NK-92 (cell line): ENCODE measurements around the gene S100A4.
"Not testable (repeated sequence)": the region's sequence is repeated elsewhere in the genome, so short reads cannot be mapped to it uniquely, and the experiment has no call there.

Experiments
- DNase-seq: peaks from one replicate; lab custom pipeline; 2025; ENCODE audit not compliant: unreplicated experiment; lab: John Stamatoyannopoulos, UW

The S100A4 gene

DNA sequence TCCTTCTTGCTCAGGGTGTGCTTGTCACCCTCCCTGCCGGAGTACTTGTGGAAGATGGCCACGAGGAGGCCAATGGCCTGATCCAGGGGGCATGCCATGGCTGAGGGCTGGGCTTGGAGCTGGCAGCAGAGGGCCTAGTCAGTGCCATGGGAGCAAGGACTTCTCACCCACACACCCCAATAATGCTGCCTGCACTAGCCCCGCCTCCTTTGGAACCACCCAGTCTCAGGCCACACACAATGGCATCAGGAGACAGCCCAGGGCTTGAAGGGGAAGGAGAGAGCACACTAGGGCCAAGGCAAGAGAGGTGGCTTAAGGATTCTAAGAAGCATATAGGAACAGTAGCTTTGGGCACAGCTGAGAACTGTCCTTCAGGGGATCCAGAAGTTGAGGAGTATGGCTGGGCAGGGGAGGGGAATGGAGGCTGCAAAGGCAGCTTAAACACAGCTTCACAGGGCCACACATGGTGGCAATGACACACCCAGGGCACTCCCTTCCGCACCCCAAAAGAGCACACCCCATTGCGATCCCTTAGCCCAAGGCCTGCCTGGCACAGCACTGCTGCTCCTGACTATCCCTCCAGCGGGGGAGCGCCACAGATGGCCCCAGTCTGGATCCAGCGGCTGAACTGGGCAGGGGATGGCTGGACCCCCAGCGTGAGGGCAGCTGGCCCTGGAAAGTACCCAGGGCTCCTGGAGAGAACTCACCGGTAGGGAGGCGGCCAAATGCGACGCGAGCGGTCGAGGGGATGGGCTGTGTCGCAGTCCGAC is 10.2 kb downstream of the S100A4 start, which contains the start of gene S100A6:
Gene S100A6, minus strand, starts transcription at position 750 of the 770 bp plus-strand sequence. Its CDS starts 652 bp downstream, at position 98.
- no peak for DNase-seq

DNA sequence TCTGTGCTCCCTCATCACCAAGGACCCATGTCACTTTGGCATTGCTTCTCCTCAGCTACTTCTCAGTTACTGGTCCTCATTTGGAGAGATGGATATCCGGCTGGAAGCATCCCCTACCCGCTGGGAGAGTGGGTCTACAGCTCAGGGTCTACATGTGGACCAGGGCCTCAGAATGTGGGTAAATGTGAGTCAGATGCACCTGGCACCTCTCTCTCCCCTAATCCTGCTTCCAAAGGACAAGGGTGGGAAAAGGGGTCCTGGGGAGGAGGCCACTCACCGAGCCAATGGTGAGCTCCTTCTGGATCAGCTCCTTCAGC is 10.7 kb downstream of the S100A4 start:
- no peak for DNase-seq

DNA sequence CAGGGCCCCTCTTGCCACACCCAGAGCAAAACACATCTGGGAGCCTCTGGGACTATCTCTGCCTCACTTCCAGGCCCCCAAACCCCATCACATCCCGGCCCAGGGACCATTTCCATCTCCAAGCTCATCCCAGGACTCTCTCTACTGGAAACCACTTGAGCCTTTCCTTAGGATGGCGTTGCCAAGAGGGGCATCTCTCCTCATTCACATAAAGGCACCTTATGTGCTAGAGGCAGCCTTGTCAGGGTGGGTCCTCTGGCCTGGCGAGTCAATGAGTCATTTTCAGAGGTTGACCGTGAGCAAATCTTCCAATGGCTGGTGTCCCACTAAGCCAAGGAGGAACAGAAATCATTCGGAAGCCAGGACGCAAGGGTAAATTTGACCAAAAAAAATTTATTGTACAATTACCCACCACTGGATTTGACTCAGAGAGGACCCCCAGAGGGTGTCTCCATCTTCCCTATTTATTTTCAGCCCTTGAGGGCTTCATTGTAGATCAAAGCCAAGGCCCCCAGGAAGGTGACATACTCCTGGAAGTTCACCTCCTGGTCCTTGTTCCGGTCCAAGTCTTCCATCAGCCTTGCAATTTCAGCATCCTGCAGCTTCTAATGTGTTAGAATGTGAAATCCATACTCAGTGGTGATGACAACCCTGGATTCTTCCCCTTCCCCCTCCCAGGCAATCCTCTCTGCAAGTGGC is 11.2 kb downstream of the S100A4 start:
- DNase-seq, result no peak

DNA sequence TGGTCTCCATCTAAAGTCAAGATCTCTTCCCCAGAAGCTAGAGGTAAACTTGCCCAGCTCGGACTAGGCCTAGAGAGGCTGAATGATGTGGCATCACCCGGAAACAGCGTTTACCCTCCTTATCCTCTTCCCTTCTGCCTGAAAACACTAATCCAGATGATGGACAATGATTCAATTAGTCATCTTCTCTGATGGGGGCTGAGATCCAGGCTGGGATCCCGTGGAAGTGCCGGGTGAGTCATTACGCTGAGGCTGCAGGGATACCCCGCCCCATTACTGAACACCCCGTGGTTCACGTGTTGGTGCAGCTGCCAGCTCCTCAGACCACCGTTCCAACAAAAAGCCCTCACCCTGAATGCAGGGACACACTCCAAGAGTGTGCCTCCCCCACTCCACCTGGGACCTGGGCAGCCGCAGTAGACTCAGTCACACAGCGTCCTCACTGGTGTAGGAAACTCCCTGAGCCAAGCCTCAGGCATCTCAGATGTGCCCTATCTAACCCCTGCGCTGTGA is 11.9 kb downstream of the S100A4 start:
- DNase-seq, result no peak

DNA sequence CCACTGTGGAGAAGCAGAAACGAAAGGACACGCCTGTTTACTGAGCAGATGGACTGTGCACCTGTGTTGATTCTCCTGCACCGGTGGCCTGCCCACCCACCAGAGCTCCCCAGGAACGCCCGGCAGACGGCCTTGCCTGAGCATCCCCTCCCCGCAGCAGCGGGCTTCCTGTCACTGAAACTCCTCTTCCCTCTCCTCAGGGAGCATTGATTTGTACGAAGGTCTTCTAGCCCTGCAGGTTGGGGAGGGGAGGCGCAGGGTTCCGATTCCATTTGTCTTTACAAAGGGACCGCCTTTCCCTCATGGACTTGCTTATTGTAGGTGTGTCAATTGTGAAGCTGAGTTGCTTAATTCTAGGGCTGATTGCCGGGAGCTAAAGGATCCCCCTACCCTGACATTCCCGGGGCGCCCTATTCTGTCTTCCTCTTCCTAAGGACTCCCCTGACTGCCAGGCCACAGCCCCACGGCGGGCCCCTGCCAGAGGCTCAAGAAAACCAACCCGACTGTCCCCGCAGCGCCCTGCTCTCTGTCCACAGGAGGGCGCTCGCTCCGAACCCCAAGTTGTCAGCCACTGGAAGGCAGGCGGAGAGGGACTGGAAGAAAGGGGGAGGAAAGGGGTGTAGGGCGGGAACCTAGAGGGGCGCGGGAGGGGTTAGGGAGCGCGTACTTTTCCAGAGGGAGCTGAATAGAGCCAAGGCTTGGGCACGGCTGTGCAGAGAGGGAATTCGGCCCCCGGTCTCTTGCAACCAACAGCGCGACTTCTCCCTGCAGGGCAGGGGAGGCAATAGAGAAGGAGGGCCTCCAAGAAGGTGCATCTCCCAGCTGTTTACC is 12.6 kb downstream of the S100A4 start:
- DNase-seq, result no peak

DNA sequence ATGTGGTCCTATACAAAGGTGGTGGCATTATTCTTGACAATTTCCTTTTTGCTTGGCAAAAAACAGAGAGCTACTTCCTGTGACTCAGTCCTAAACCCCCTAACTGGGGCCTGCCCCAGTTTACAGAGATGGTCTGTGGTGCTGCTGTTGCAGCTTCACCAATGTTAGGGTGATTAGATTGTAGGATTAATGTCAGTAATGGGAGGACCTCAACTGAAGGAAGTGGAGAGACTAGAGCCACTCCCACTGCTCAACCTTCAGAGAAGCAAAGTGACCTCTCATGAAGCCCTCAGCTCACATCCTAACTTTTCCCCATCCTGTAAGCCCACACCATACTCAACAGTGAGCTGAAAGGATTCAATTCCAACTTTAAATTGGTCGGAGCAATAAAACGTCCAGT is 13.4 kb downstream of the S100A4 start:
- DNase-seq, result no peak

DNA sequence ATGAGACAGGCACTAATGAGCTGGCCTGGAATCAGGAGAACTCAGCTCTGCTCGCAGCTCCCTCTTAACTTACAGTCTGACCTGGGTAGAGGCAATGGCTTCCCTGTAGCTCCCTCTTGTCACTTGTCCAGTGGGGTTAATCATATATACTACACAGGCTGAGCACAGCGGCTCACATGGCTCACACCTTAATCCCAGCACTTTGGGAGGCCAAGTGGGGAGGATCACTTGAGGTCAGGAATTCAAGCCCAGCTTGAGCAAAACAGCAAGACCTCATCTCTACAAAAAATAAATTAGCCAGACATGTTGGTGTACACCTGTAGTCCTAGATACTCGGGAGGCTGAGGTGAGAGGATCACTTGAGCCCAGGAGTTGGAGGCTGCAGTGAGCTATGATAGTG is 14.0 kb downstream of the S100A4 start:
- DNase-seq, result no peak

DNA sequence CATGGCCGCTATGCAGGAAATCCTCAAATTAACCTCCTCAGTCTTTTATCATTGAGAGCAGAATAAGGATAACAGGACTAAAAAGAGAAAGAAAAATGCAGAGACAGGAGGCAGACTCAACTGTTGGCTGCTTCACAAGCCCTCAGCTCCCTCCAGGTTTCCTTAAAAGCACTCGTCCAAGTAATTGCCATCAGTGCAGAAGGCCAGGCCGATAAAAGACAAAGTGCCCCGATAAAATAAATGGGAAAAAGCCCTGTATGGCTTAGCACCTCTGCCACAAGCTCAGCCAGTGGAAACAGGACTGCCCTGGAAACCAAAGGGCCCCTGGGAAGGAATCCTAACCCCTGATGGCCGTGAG is 17.9 kb downstream of the S100A4 start:
- no peak for DNase-seq

DNA sequence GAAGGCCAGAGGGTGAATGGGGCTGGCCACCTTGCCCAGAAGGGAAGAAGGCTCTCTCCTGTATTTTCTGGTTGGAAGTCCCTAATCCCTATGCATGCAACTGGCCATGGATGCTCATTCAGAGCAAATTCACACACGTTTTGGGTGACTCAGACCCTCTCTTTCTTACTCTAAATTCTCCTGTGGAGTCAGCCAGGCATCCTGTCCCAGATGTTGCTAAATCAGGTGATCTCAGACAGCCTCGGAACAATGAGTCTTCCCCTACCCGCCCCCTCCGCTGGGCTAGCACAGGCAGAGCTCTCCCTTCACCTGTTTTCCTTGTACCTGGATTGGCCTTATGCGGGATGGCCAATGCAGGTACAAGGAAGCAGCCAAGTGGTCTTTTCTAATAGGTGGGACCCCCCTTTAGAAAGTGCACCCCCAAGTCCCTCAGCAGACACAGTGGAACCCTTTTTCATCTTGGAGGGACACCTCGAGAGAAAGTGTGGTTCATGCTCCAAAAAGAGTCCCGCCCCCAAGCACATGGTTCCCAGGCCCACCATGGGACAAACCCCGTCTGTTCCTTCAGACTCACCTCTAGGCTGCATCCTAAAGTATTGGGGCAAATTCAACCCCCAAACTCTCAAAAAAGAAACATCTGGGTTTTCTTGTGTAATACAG is 18.5 kb downstream of the S100A4 start:
- DNase-seq, result no peak

DNA sequence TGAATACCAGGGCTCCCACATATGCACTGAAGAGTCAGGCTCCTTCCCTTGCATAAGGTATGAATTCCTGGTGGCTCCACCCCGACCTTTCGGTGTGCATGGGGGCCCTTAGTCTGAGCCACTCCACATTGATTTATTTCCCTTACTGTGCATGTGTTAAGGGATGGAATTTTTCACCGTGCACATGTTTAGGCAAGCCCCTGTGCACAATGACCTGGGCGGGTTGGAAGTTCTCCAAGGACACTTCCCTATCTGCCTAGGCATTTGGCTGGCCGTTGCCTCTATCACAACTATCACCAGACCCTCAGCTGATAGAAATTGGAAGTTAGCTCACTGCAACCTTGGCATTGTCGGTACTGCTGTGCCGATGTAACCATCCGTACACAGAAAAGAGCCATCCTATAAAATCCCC is 19.5 kb downstream of the S100A4 start:
- DNase-seq, result no peak

DNA sequence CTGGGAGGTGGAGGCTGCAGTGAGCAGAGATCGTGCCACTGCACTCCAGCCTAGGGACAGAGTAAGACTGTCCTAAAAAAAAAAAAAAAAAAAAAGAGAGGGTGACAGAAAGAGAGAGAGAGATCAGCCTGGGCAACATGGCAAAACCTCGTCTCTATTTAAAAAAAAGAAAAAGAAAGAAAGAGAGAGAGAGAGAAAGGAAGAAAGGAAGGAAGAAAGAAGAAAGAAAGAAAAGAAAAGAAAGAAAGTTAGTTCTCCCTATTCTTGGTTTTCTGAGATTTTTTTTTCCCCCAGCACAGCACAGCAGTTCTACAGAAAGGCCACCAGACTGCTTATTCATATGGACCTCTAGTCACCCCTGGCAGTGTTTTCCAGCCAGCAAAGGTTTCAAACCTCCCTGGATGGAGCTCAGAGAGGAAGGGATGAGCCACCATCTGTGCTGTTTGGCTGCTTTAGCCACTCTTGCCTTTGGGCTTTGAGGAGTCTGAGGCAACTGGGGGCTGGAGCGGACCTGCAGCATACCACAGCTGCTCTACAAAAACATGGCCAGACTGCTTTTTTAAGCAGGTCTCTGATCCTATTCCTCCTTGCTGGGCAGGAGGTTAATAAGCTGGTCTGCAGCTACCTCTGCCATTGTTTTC is 20.4 kb downstream of the S100A4 start:
- no peak for DNase-seq

DNA sequence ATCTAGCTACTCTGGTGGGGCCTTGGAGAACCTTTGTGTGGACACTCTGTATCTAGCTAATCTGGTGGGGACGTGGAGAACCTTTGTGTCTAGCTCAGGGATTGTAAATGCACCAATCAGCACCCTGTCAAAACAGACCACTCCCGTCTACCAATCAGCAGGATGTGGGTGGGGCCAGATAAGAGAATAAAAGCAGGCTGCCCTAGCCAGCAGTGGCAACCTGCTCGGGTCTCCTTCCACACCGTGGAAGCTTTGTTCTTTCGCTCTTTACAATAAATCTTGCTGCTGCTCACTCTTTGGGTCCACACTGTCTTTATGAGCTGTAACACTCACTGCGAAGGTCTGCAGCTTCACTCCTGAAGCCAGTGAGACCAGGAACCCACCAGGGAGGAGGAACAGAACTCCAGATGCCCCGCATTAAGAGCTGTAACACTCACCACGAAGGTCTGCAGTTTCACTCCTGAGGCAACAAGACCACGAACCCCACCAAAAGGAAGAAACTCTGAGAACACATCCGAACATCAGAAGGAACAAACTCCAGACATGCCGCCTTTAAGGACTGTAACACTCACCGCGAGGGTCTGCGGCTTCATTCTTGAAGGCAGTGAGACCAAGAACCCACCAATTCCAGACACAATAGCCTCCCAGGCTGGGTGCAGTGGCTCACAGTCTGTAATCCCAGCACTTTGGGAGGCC is 23.1 kb downstream of the S100A4 start:
- DNase-seq, result not testable (repeated sequence)

DNA sequence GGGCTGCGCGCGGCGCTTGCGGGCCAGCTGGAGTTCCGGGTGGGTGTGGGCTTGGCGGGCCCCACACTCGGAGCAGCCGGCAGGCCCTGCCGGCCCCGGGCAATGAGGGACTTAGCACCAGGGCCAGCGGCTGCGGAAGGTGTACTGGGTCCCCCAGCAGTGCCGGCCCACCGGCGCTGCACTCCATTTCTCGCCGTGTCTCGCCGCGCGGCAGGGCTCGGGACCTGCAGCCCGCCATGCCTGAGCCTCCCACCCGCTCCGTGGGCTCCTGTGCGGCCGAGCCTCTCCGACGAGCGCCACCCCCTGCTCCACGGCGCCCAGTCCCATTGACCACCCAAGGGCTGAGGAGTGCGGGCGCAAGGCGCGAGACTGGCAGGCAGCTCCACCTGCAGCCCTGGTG is 23.8 kb downstream of the S100A4 start:
- DNase-seq, result not testable (repeated sequence)

DNA sequence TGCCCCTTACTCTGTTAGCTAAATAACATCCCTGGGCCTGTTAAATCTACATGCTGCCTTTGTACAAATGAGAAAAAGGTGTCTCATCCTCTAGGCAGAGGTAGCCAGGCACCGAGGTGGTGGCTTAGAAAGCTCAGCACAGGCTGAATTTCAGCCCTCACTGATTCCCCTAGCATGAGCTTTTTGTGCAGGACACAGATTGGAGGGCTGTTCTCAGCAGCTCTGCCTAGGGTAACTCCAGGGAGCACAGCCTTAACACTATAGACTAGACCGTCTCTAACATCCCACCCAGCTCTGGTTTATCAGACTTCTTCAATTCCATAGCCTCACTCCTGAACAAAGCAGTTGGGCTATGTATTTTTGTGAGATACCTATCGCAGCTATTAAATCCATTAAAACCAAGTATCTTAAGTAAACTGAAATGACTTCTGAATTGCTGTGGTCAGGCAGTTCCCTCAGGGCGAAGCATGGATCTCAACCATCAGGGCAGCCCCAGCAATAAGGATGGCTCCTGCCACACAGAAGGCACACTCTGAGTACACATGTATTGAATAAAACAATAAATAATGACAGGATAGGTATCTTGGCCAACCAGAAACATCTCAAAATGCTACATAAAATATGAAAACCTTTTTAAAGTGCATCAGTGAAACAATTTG is 24.7 kb downstream of the S100A4 start:
- DNase-seq, result no peak

DNA sequence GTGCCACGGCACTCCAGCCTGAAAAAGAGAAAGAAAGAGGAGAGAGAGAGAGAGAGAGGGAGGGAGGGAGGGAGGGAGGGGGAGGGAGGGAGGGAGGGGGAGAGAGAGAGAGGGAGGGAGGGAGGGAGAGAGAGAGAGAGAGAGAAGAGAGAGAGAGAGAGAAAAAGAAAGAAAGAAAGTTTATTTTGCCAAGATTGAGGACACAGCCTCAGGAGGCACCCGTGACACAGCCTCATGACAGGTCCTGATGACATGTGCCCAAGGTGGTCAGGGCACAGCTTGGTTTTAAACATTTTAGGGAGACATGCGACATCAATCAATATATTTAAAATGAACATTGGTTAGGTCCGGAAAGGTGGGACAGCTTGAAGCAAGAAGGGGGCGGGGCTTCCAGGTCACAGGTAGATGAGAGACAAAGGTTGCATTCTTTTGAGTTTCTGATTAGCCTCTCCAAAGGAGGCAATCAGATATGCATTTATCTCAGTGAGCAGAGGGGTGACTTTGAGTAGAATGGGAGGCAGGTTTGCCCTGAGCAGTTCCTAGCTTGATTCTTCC is 25.4 kb downstream of the S100A4 start:
- DNase-seq, result not testable (repeated sequence)

DNA sequence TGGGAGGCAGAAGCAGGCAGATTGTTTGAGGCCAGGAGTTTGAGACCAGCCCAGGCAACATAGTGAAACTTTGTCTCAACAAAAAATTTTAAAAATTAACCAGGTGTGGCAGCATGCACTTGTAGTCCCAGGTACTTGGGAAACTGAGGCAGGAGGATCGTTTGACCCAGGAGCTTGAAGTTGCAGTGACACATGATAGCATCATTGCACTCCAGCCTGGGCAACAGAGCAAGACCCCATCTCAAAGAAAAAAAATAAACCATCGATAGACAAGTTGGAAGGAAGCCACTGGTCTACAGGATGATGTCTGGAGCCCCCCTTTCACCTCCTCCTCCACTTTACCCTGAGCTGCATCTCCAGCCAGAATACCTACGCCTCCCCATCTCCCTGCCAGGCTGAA is 26.4 kb downstream of the S100A4 start:
- DNase-seq, result no peak

DNA sequence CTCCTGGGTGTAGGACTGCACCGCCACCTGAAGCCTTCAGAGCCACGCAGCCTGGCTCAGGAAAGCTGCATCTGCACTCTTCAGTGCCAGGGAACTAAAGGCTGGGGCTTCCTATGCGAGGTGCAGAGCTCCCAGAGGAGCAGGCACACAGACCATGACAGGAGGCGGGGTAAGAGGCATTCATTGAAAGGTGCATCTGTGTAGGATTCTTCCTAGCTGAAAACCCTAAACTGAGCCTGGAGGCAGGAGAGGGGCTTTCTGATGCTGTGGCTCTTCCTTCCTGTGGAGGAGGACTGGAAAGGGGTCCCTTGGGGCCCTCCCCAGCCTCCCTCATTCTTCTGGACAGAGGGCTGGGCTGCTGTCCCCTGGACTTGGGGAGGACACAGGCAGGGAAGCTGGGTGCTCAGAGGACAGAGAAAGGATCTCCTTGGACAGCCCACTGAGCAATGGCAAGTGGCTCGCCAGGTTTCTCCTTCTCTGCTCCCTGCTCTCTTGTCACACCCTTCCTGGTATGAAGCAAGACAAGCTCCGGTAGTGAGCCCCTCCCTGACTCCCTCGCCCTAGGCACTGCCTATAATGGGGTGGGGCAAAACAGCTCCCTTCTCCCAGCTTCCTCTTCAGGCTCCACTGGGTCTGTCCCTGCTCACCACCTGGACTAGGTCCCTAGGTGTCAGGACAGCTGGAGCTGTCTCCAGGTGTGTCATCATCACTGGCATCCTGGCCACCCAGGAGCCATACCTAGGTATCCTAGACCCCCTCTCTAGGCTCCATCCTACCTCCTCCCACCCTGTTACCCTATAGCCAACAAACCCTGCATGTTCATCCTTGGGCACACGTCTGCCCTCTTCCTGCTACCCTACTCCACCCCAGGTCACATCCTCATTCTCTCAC is 29.9 kb downstream of the S100A4 start:
- no peak for DNase-seq

DNA sequence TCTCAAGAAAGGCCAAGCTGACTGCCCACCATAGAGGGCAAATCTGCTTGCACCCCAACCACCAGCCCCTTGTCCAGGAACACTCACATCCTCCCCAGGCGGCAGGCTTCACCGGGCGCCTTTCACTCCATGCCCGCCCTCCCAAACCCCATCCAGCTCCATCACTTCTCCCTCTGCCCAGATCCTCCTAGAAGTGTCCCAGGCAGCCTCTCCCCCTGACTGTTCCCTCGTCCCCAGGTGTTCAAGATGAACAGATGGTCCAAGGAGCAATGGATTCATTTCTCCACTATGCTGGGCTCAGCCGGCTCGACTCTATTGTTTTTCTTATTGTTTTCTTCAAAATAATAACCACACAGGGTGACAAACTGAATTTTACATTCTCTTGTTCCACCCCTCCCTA is 31.9 kb downstream of the S100A4 start:
- no peak for DNase-seq
